HCT116 (cell line): ENCODE results near the gene COL4A1. TPM values are rescaled to one million over a fixed set of nuclear protein-coding genes. Genes with fewer than 3 reads are reported as not detected.

Experiments used
- ATAC-seq: fragments of 200-7000 bp; cut with Tn5 transposase; 2 replicates; pipeline ENCODE4 v1.9.1; 2020; ENCODE audit warnings: mild to moderate bottlenecking, moderate library complexity
- BruUV-seq: library from RNA; stranded (reverse); fragments of 400-500 nt; replicated peaks from 2 replicates; lab custom pipeline; 2021; lab: Mats Ljungman, UMichigan
- CTCF ChIA-PET: fragments of 300-600 bp; sonication (Branson Sonifier 250); formaldehyde crosslinking; loops from one replicate; lab custom pipeline; 2021; ENCODE audit warnings: antibody characterized with exemption; lab: Charles Lee
- POLR2A ChIA-PET: fragments of 300-600, 350-600 bp; sonication (Branson Sonifier 250); formaldehyde crosslinking; loops from one replicate; lab custom pipeline; 2021; ENCODE audit warnings: antibody characterized with exemption; lab: Charles Lee
- RAD21 ChIA-PET, 2 experiments: fragments of 300-600 bp; sonication (Branson Sonifier 250); formaldehyde crosslinking; loops; one replicate each; lab custom pipeline; 2023; ENCODE audit warnings: low total read pairs in 2 of 2; ENCODE audit not compliant: uncharacterized antibody in 2 of 2, unreplicated experiment in 2 of 2, low non-redundant PET in 1 of 2; lab: Charles Lee
- DNase-seq: peaks from one replicate; pipeline ENCODE4 v3.0.0-alpha.2; 2010; ENCODE audit warnings: low read depth, low spot score
- H2AFZ ChIP-seq: fragments of 200-600 bp; shearing (Covaris generic), sonication (generic); 2 replicates; pipeline ENCODE4 v1.6.1; 2017; ENCODE audit warnings: low read depth, mixed run types, mixed read lengths, antibody characterized with exemption, low read length; ENCODE audit not compliant: poor library complexity, severe bottlenecking
- H3K27ac ChIP-seq: 2 replicates; pipeline ENCODE4 v1.5.1; 2012; ENCODE audit warnings: low read depth, low read length
- H3K27me3 ChIP-seq: fragments of 200-600 bp; sonication (generic); 2 replicates; pipeline ENCODE4 v1.6.1; 2016; ENCODE audit warnings: mixed run types, low read length, mixed read lengths; ENCODE audit not compliant: insufficient read depth
- H3K36me3 ChIP-seq, 2 experiments: fragments of 200-500 bp in 1 of 2; fragments of 200-600 bp in 1 of 2; sonication (Bioruptor generic) in 1 of 2; sonication (generic) in 1 of 2; 2 replicates each; pipeline versions ENCODE4 v1.5.1 to v1.6.1; 2014 to 2016; ENCODE audit warnings: low read length in 2 of 2, inconsistent platforms in 1 of 2, mixed read lengths in 1 of 2, mixed run types in 1 of 2; ENCODE audit not compliant: insufficient read depth in 2 of 2, control insufficient read depth in 1 of 2
- H3K4me1 ChIP-seq, 2 experiments: fragments of 200-600 bp in 1 of 2; sonication (generic) in 1 of 2; 2 replicates each; pipeline versions ENCODE4 v1.5.1 to v1.6.1; 2012 to 2017; ENCODE audit warnings: low read length in 2 of 2, inconsistent platforms in 1 of 2, mild to moderate bottlenecking in 1 of 2, mixed read lengths in 1 of 2, mixed run types in 1 of 2, moderate library complexity in 1 of 2; ENCODE audit not compliant: insufficient read depth in 2 of 2, control insufficient read depth in 1 of 2
- H3K4me2 ChIP-seq: fragments of 200-600 bp; sonication (generic); 2 replicates; pipeline ENCODE4 v1.6.1; 2017; ENCODE audit warnings: mixed run types, low read length, mixed read lengths
- H3K4me3 ChIP-seq, 2 experiments: fragments of 200-600 bp in 1 of 2; sonication (generic) in 1 of 2; replicated peaks in 1 of 2; 2 replicates each; pipeline ENCODE4 v1.5.1; 2011 to 2016; ENCODE audit warnings: low read length in 2 of 2, control low read depth in 1 of 2, low read depth in 1 of 2, mild to moderate bottlenecking in 1 of 2, mixed read lengths in 1 of 2, mixed run types in 1 of 2
- H3K79me2 ChIP-seq: fragments of 200-600 bp; sonication (generic); 2 replicates; pipeline ENCODE4 v1.6.1; 2017; ENCODE audit warnings: mild to moderate bottlenecking, mixed run types, low read length, moderate library complexity, mixed read lengths; ENCODE audit not compliant: insufficient read depth
- H3K9ac ChIP-seq: fragments of 200-600 bp; sonication (generic); 2 replicates; pipeline ENCODE4 v1.6.1; 2016; ENCODE audit warnings: low read length, mixed read lengths
- H3K9me2 ChIP-seq: fragments of 200-600 bp; sonication (generic), shearing (Covaris generic); 2 replicates; pipeline ENCODE4 v1.6.1; 2017; ENCODE audit warnings: mixed run types, mild to moderate bottlenecking, moderate library complexity; ENCODE audit not compliant: insufficient read depth
- H3K9me3 ChIP-seq, 2 experiments: fragments of 200-500 bp in 1 of 2; fragments of 200-600 bp in 1 of 2; sonication (Bioruptor generic) in 1 of 2; sonication (generic) in 1 of 2; 2 replicates each; pipeline ENCODE4 v1.6.1; 2014 to 2017; ENCODE audit warnings: low read length in 2 of 2, mixed read lengths in 2 of 2, inconsistent platforms in 1 of 2, low read depth in 1 of 2, mild to moderate bottlenecking in 1 of 2, mixed run types in 1 of 2, moderate library complexity in 1 of 2; ENCODE audit not compliant: control insufficient read depth in 1 of 2, insufficient read depth in 1 of 2
- H4K20me1 ChIP-seq: fragments of 200-600 bp; sonication (generic), shearing (Covaris generic); 2 replicates; pipeline ENCODE4 v1.6.1; 2017; ENCODE audit warnings: mixed run types, mild to moderate bottlenecking, moderate library complexity; ENCODE audit not compliant: insufficient read depth
- ATF3 ChIP-seq: IDR thresholded peaks from 2 replicates; pipeline ENCODE4 v1.6.1; 2012
- CBX3 ChIP-seq: IDR thresholded peaks from 2 replicates; pipeline ENCODE4 v1.6.1; 2012; ENCODE audit warnings: low read depth
- CEBPB ChIP-seq: IDR thresholded peaks from 2 replicates; pipeline ENCODE4 v1.6.1; 2012; ENCODE audit warnings: low read depth
- CTCF ChIP-seq, 3 experiments: fragments of 200-600 bp in 1 of 3; sonication (generic) in 1 of 3; IDR thresholded peaks in 2 of 3; conservative IDR thresholded peaks in 1 of 3; 2 replicates each; pipeline ENCODE4 v1.5.1; 2012 to 2017; ENCODE audit warnings: low read depth in 2 of 3, low read length in 2 of 3, antibody characterized with exemption in 1 of 3, borderline replicate concordance in 1 of 3, control low read depth in 1 of 3, mild to moderate bottlenecking in 1 of 3, mixed read lengths in 1 of 3, mixed run types in 1 of 3, moderate library complexity in 1 of 3; ENCODE audit not compliant: insufficient read depth in 1 of 3
- EGR1 ChIP-seq: IDR thresholded peaks from 2 replicates; pipeline ENCODE4 v1.6.1; 2012; ENCODE audit warnings: low read depth
- EZH2 ChIP-seq: fragments of 200-600 bp; sonication (generic); IDR thresholded peaks from 2 replicates; pipeline ENCODE4 v1.6.1; 2017; ENCODE audit warnings: antibody characterized with exemption, mixed run types
- FOSL1 ChIP-seq: IDR thresholded peaks from 2 replicates; pipeline ENCODE4 v1.6.1; 2012; ENCODE audit warnings: low read depth
- JUND ChIP-seq: IDR thresholded peaks from 2 replicates; pipeline ENCODE4 v1.6.1; 2012
- POLR2A ChIP-seq: IDR thresholded peaks from 2 replicates; pipeline ENCODE4 v1.7.0; 2011; ENCODE audit warnings: borderline replicate concordance; ENCODE audit not compliant: insufficient read depth, insufficient read length; ENCODE audit errors: extremely low read depth
- POLR2AphosphoS5 ChIP-seq: IDR thresholded peaks from 2 replicates; pipeline ENCODE4 v1.6.1; 2011; ENCODE audit warnings: mild to moderate bottlenecking, low read depth, low read length, moderate library complexity
- RAD21 ChIP-seq: IDR thresholded peaks from 2 replicates; pipeline ENCODE4 v1.6.1; 2012; ENCODE audit warnings: low read depth, mild to moderate bottlenecking
- REST ChIP-seq: IDR thresholded peaks from 2 replicates; pipeline ENCODE4 v1.6.1; 2012; ENCODE audit warnings: low read depth
- SRF ChIP-seq: IDR thresholded peaks from 2 replicates; pipeline ENCODE4 v1.6.1; 2012; ENCODE audit warnings: low read depth
- TCF7L2 ChIP-seq: IDR thresholded peaks from 2 replicates; pipeline ENCODE4 v1.7.0; 2011; ENCODE audit warnings: borderline replicate concordance, inconsistent platforms; ENCODE audit not compliant: insufficient read depth, insufficient read length; ENCODE audit errors: extremely low read depth
- YY1 ChIP-seq: IDR thresholded peaks from 2 replicates; pipeline ENCODE4 v1.6.1; 2011; ENCODE audit warnings: low read length, low read depth, moderate library complexity, mild to moderate bottlenecking; ENCODE audit not compliant: insufficient replicate concordance; ENCODE audit errors: extremely low read depth
- ZFX ChIP-seq: fragments of 450-650 bp; IDR thresholded peaks from 2 replicates; pipeline ENCODE4 v1.6.1; 2017
- ZNF274 ChIP-seq: fragments of 200-500 bp; sonication (Bioruptor generic); IDR thresholded peaks from 2 replicates; pipeline ENCODE4 v1.6.1; 2014; ENCODE audit warnings: mild to moderate bottlenecking, low read depth, low read length, inconsistent platforms
- intact Hi-C: fragments of 100-400 bp; cut with micrococcal nuclease; formaldehyde crosslinking; loops from 2 replicates; pipeline ENCODE4 v1.10.0; 2022
- total RNA-seq: library from RNA; stranded (reverse); gene quantifications from one replicate; pipeline ENCODE4 v1.2.1, GENCODE V29; 2021; ENCODE audit not compliant: unreplicated experiment
- TF ChIP-seq, protein P1 (sequence below): IDR thresholded peaks from 2 replicates; pipeline ENCODE4 v1.6.1; 2011; ENCODE audit warnings: mild to moderate bottlenecking, low read length, moderate library complexity; ENCODE audit not compliant: insufficient replicate concordance; ENCODE audit errors: extremely low read depth

The COL4A1 gene
- total RNA-seq, 1 experiment from 2014 or later: 0.57 TPM

DNA sequence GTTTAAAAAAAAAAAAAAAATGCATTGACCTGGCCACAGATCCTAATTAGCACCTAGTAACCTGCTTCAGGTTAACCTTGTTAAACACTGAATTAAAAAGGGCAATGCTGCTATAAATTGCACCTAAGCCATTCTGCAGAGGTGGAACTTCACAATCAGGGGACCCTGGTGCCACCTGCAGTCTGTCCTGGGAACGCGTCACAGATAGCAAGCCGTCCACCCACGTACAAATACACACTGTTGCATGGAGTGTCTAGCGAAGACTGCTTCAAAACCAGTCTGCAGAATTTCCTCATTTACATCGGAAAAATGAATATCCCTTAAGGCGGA, 169.3 kb downstream of the COL4A1 start:
- intact Hi-C loops: no loop called here
- ChIA-PET POLR2A (no interaction called here), RAD21 (no interaction called here), CTCF (no interaction called here)
- H3K27me3 ChIP-seq: no peaks in the 10 kb centered on the region
- H3K27ac ChIP-seq: peak overlapping the region; percentile 36; the same call in 1 of the 2 replicates
- DNase-seq: peak; percentile 35
- peak overlapping the region; percentile 40 to 58 for H3K4me3 ChIP-seq
- peak overlapping the region; percentile 89 for H2AFZ ChIP-seq
- H3K9ac ChIP-seq: peak overlapping the region; percentile 46
- ATAC-seq: peak; percentile 80
- no peaks in the 10 kb centered on the region for H3K9me2 ChIP-seq
- peak overlapping the region; percentile 93 for H3K4me2 ChIP-seq
- no TSS peak for BruUV-seq
- no peaks in the 10 kb centered on the region for H3K36me3 ChIP-seq
- no peaks in the 10 kb centered on the region for H4K20me1 ChIP-seq
- no peaks in the 10 kb centered on the region for H3K79me2 ChIP-seq
- peaks cover 6 to 19% of the 10 kb centered on the region in 2 experiments; a peak in 3 of 4 replicates for H3K4me1 ChIP-seq
- TF ChIP-seq EGR1: peak; percentile 82
- TF ChIP-seq CEBPB: no peak
- TF ChIP-seq POLR2A: no peak
- peak; percentile 15 to 34 (median 32); a peak in 4 of 6 replicates for TF ChIP-seq CTCF (IDR thresholded peaks at IDR 0.05 in 2 of 3, conservative IDR thresholded peaks at IDR 0.05 in 1 of 3; ENCODE audit: borderline replicate concordance in 1 of 3, insufficient read depth in 1 of 3, low read depth in 2 of 3, low read length in 2 of 3)
- TF ChIP-seq RAD21: peak; percentile 63
- no peak for TF ChIP-seq ZNF274
- TF ChIP-seq YY1: no peak
- no peak for TF ChIP-seq EZH2
- TF ChIP-seq REST: no peak
- no peak for TF ChIP-seq SRF
- TF ChIP-seq POLR2AphosphoS5: no peak; the same call in 1 of the 2 replicates
- no peak for TF ChIP-seq JUND
- TF ChIP-seq ATF3: no peak
- TF ChIP-seq CBX3: no peak; the same call in 1 of the 2 replicates
- TF ChIP-seq, protein P1, sequence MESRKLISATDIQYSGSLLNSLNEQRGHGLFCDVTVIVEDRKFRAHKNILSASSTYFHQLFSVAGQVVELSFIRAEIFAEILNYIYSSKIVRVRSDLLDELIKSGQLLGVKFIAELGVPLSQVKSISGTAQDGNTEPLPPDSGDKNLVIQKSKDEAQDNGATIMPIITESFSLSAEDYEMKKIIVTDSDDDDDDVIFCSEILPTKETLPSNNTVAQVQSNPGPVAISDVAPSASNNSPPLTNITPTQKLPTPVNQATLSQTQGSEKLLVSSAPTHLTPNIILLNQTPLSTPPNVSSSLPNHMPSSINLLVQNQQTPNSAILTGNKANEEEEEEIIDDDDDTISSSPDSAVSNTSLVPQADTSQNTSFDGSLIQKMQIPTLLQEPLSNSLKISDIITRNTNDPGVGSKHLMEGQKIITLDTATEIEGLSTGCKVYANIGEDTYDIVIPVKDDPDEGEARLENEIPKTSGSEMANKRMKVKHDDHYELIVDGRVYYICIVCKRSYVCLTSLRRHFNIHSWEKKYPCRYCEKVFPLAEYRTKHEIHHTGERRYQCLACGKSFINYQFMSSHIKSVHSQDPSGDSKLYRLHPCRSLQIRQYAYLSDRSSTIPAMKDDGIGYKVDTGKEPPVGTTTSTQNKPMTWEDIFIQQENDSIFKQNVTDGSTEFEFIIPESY: no peak
- TF ChIP-seq TCF7L2: no peak
- TF ChIP-seq FOSL1: no peak
- TF ChIP-seq ZFX: no peak
- H3K9me3 ChIP-seq: no peaks in the 10 kb centered on the region
